Measurements from ENCODE around the gene KRTAP4-7.

KRTAP4-7 gene

GRCh38 chr17:41131979-41132378, 48.0 kb downstream of the KRTAP4-7 start:
- Histone ChIP-seq H3K9me3 (no peaks in the 10 kb centered on the region), H3K4me3 (ENCODE audit: low read depth in 1 of 2, low read length in 1 of 2) (no peak overlapping the region), H3K4me1 (ENCODE audit: control insufficient read depth in 1 of 2, insufficient read depth in 1 of 2, low read depth in 1 of 2, low read length in 1 of 2) (no peaks in the 10 kb centered on the region), H3K27me3 (no peaks in the 10 kb centered on the region), H3K36me3 (no peaks in the 10 kb centered on the region), H3K27ac (no peak overlapping the region)
- no peak for TF ChIP-seq CTCF (IDR thresholded peaks at IDR 0.05)

DNA sequence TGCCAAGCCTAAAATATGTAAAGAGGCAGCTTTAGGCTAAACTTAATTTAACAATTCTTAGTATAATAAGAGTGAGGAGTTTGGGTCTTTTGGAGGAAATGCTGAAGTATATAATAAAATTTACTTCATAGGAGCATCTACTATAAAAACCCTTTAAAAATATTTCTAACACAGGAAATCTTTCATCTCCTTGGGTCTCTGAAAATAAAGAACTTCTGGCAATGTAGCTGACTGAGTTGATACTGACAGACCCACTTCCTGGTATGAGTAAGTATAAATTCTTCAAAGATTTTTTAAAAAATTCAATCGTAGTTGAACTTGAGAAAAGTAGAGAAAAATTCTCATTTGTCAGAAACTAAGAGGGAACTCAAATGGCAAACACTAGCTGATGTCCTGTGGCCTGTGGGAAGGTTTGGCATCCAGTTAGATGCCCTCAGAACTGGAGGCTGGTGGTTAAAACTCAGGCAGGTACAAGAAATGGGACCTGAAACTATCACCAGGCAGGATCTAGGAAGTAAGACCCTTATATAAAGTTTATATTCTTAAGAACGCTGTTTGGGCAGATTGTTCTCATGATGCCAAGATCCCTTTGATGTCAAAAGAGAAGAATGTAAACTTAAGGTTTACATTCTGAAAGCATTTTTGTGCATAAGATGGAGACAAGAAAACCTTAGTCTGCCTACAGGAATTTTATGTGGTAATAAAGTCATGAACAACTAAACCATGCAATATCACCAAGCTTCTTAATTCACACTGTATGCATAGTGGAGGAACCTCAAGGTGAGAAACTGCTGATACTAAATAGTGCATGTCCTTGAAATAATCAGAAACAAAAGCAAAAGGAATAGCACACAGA, 50.2 kb downstream of the KRTAP4-7 start:
- Histone ChIP-seq H3K27ac (no peak overlapping the region), H3K36me3 (no peaks in the 10 kb centered on the region)

More for the DNA sequence above, 50.2 kb downstream of the KRTAP4-7 start:
- Histone ChIP-seq H3K4me1 (ENCODE audit: control insufficient read depth in 1 of 2, insufficient read depth in 1 of 2, low read depth in 1 of 2, low read length in 1 of 2) (no peaks in the 10 kb centered on the region), H3K4me3 (ENCODE audit: low read depth in 1 of 2, low read length in 1 of 2) (no peak overlapping the region), H3K9me3 (no peaks in the 10 kb centered on the region), H3K27me3 (no peaks in the 10 kb centered on the region)
- TF ChIP-seq CTCF (IDR thresholded peaks at IDR 0.05) = no peak
